Heart left ventricle (tissue), 16 donors: ENCODE measurements around the gene TVP23A. TPM values are rescaled to one million over a fixed set of nuclear protein-coding genes. Genes with fewer than 3 reads are reported as not detected.

ENCODE experiments used
- ATAC-seq, 4 donors: fragments of 200-7000 bp; cut with Tn5 transposase; one replicate each; pipeline ENCODE4 v1.9.1; 2020 to 2022; ENCODE audit warnings: moderate library complexity in 4 of 4, mild to moderate bottlenecking in 3 of 4, moderate number of reproducible peaks in 1 of 4
- DNase-seq, 5 donors: peaks; one replicate each; pipeline ENCODE4 v3.0.0-alpha.2; 2020
- H3K27ac ChIP-seq, 12 donors: fragments of 200-600 bp; sonication (generic) in 4 of 12; one replicate each; pipeline versions ENCODE4 v1.5.0 to v1.8.0; 2016 to 2022; ENCODE audit warnings: mild to moderate bottlenecking in 2 of 12
- H3K27me3 ChIP-seq, 9 donors: fragments of 200-600 bp; sonication (generic) in 2 of 9; one replicate each; pipeline versions ENCODE4 v1.5.1 to v1.8.0; 2016 to 2022; ENCODE audit warnings: mild to moderate bottlenecking in 3 of 9
- H3K36me3 ChIP-seq, 9 donors: fragments of 200-600 bp; sonication (generic) in 2 of 9; one replicate each; pipeline versions ENCODE4 v1.5.0 to v1.8.0; 2018 to 2022; ENCODE audit warnings: mild to moderate bottlenecking in 2 of 9
- H3K4me1 ChIP-seq, 12 donors: fragments of 200-600 bp; sonication (generic) in 4 of 12; one replicate each; pipeline versions ENCODE4 v1.5.0 to v1.8.0; 2016 to 2022; ENCODE audit warnings: mild to moderate bottlenecking in 3 of 12
- H3K4me3 ChIP-seq, 12 donors: fragments of 200-600 bp; sonication (generic) in 4 of 12; one replicate each; pipeline versions ENCODE4 v1.5.0 to v1.8.0; 2017 to 2022; ENCODE audit warnings: mild to moderate bottlenecking in 9 of 12, moderate library complexity in 4 of 12
- H3K9me3 ChIP-seq, 12 donors: fragments of 200-600 bp; sonication (generic) in 4 of 12; one replicate each; pipeline versions ENCODE4 v1.5.0 to v1.8.0; 2016 to 2022; ENCODE audit warnings: mild to moderate bottlenecking in 1 of 12
- CTCF ChIP-seq, 12 donors: fragments of 200-600 bp; sonication (generic) in 4 of 12; IDR thresholded peaks; one replicate each; pipeline versions ENCODE4 v1.5.0 to v1.8.0; 2018 to 2022; ENCODE audit warnings: antibody characterized with exemption in 12 of 12, mild to moderate bottlenecking in 5 of 12
- POLR2A ChIP-seq, 2 donors: fragments of 450-650 bp; IDR thresholded peaks; one replicate each; pipeline ENCODE4 v1.6.1; 2017; ENCODE audit warnings: antibody characterized with exemption in 2 of 2, mild to moderate bottlenecking in 2 of 2, moderate library complexity in 2 of 2
- WGBS, 4 donors: extraction: QIAGEN DNeasy Blood & Tissue Kit in 2 of 4; methylation state at CpG; one replicate each; pipeline versions ENCODE4 v1.1.5 to v1.1.7; 2013 to 2018; 5-methylcytosine and 5-hydroxymethylcytosine counted together
- intact Hi-C, 10 donors: fragments of 100-400 bp; cut with DNase I; formaldehyde crosslinking; loops; one replicate each; pipeline versions ENCODE4 v1.11.1 to v1.14.2; 2022
- polyA plus RNA-seq, 2 donors: library from polyadenylated mRNA; stranded (reverse); fragments of 200-250 nt; gene quantifications; one replicate each; pipeline ENCODE4 v1.2.3, GENCODE V29; 2013
- total RNA-seq, 9 donors: library from RNA; depleted of rRNA in 2 of 9; stranded (reverse); fragments of >200 nt in 2 of 9; fragmentation: NEBNext Ultra II Directional in 3 of 9; extraction: Animal tissue kit (Norgen Biotek cat#: 25700) in 3 of 9; gene quantifications; one replicate each; pipeline versions ENCODE4 v1.1.0 to v1.2.4, GENCODE V29; 2016 to 2023
- donor health status: ischemic (EF 13 %, LVEDD 7.1; RV severe dilation, severe dysfunction).
- donor health status: healthy with polysubstance abuse.
- donor health status: DM: no; HTN: yes; CAD: no.
- donor health status: DM: no; HTN: no; CAD: no.
- donor health status: ischemic (EF 25% LVEDD 6.9; RV normal size, moderate dysfunction).
- donor health status: ischemic (EF 25% LVEDD 5.7; RV mildly dilated, moderate dysfunction).
- donor health status: healthy.
- donor health status: DM: yes; HTN: yes; CAD: no.
- donor health status: ischemic (EF 35%, LVEDD 5.7; RV mildly dilated, moderate dysfunction).
- donor health status: nonischemic (EF 11% LVEDD 7.7; RV severe dilation, severe dysfunction).
- donor health status: DM: yes; HTN: yes; CAD: no.
- donor health status: PGD.
- donor health status: ischemic (EF 29% LVEDD 5.4; RV normal size, mild dysfunction).
- donor health status: nonischemic (EF 23%, LVEDD 6.1; RV moderate dilation, normal function).

TVP23A gene
- total and polyA plus RNA-seq, 11 donors = 0.08 to 0.95 (median 0.30) TPM; not detected in 4

- peak in 1 of 4 donors; percentile 42 for ATAC-seq
- DNase-seq = no peak
- TF ChIP-seq CTCF (IDR thresholded peaks at IDR 0.05) = no peak
- TF ChIP-seq POLR2A (IDR thresholded peaks at IDR 0.05) = no peak
- no peaks in the 10 kb centered on the region for H3K9me3 ChIP-seq
- H3K4me1 ChIP-seq = peaks cover 0 to 5% (median 0%) of the 10 kb centered on the region in 12 donors
- H3K27ac ChIP-seq = no peak overlapping the region
- no peaks in the 10 kb centered on the region for H3K36me3 ChIP-seq
- no peak overlapping the region for H3K4me3 ChIP-seq
- WGBS, 4 donors = 84 to 92% (median 86%) methylated on average over 3 of the region's 3 CpGs
- intact Hi-C loops = no loop called here
- H3K27me3 ChIP-seq = no peaks in the 10 kb centered on the region
These were observed 9.7 kb downstream of the TVP23A start for GRCh38 chr16:10808850-10809249.

GRCh38 chr16:10808218-10808617, 10.4 kb downstream of the TVP23A start:
- Histone ChIP-seq H3K4me3 (no peak overlapping the region), H3K9me3 (no peaks in the 10 kb centered on the region), H3K27me3 (no peaks in the 10 kb centered on the region), H3K4me1 (peaks cover 0 to 5% (median 0%) of the 10 kb centered on the region in 12 donors), H3K36me3 (no peaks in the 10 kb centered on the region), H3K27ac (no peak overlapping the region)
- DNase-seq = no peak
- no peak for ATAC-seq
- intact Hi-C loops = no loop called here
- TF ChIP-seq CTCF (IDR thresholded peaks at IDR 0.05) (no peak), POLR2A (IDR thresholded peaks at IDR 0.05) (no peak)
- whole genome bisulfite sequencing, 4 donors = 84 to 92% (median 90%) methylated on average over 3 of the region's 3 CpGs

GRCh38 chr16:10806698-10807097, 11.9 kb downstream of the TVP23A start:
- no peak overlapping the region for H3K4me3 ChIP-seq
- peaks cover 0 to 5% (median 0%) of the 10 kb centered on the region in 12 donors for H3K4me1 ChIP-seq
- DNase-seq (no peak), ATAC-seq (peak in 1 of 4 donors; percentile 16)
- no peaks in the 10 kb centered on the region for H3K9me3 ChIP-seq
- no peak for TF ChIP-seq CTCF (IDR thresholded peaks at IDR 0.05)
- no peak for TF ChIP-seq POLR2A (IDR thresholded peaks at IDR 0.05)
- no peaks in the 10 kb centered on the region for H3K27me3 ChIP-seq
- peak overlapping the region in 2 of 12 donors; percentile 26 to 65 for H3K27ac ChIP-seq
- intact Hi-C loops = no loop called here
- H3K36me3 ChIP-seq = no peaks in the 10 kb centered on the region
- 88 to 93% (median 90%) methylated on average over 6 of the region's 6 CpGs for WGBS, 4 donors

- no peak overlapping the region for H3K4me3 ChIP-seq
- intact Hi-C loops = no loop called here
- ATAC-seq = no peak
- no peaks in the 10 kb centered on the region for H3K27me3 ChIP-seq
- H3K9me3 ChIP-seq = no peaks in the 10 kb centered on the region
- no peaks in the 10 kb centered on the region for H3K36me3 ChIP-seq
- DNase-seq = no peak
- TF ChIP-seq POLR2A (IDR thresholded peaks at IDR 0.05) (no peak), CTCF (IDR thresholded peaks at IDR 0.05) (no peak)
- peaks cover 0 to 6% (median 0%) of the 10 kb centered on the region in 12 donors for H3K4me1 ChIP-seq
- 77 to 83% (median 79%) methylated on average over 9 of the region's 9 CpGs for WGBS, 4 donors
- H3K27ac ChIP-seq = no peak overlapping the region
These were observed 13.3 kb downstream of the TVP23A start for GRCh38 chr16:10805334-10805733.
